Effector memory CD4-positive, alpha-beta T cell (primary cell): ENCODE measurements around the gene CHRND.

ENCODE experiments used
- DNase-seq, 3 donors: peaks; one replicate each; pipeline ENCODE4 v3.0.0-alpha.2; 2020
- H3K27ac ChIP-seq: 2 replicates; pipeline ENCODE4 v1.7.0; 2013; ENCODE audit warnings: mild to moderate bottlenecking, low read length, moderate library complexity; ENCODE audit not compliant: insufficient read depth, poor library complexity, severe bottlenecking
- H3K27me3 ChIP-seq: replicated peaks from 2 replicates; pipeline ENCODE4 v1.7.0; 2013; ENCODE audit warnings: mild to moderate bottlenecking, low read length; ENCODE audit not compliant: insufficient read depth, control insufficient read depth, poor library complexity, severe bottlenecking
- H3K36me3 ChIP-seq: 2 replicates; pipeline ENCODE4 v1.7.0; 2013; ENCODE audit warnings: mild to moderate bottlenecking, low read length, moderate library complexity; ENCODE audit not compliant: control insufficient read depth, insufficient read depth
- H3K4me1 ChIP-seq: 2 replicates; pipeline ENCODE4 v1.7.0; 2013; ENCODE audit warnings: low read length, mild to moderate bottlenecking; ENCODE audit not compliant: control insufficient read depth, insufficient read depth, poor library complexity, severe bottlenecking
- H3K4me3 ChIP-seq: 2 replicates; pipeline ENCODE4 v1.7.0; 2013; ENCODE audit warnings: low read length, low read depth, mild to moderate bottlenecking; ENCODE audit not compliant: insufficient read depth, poor library complexity, severe bottlenecking
- H3K9me3 ChIP-seq: 2 replicates; pipeline ENCODE4 v1.7.0; 2013; ENCODE audit warnings: mild to moderate bottlenecking, low read length, moderate library complexity; ENCODE audit not compliant: control insufficient read depth
- total RNA-seq, 3 donors: gene quantifications; one replicate each; lab custom pipeline; 2026; lab: John Stamatoyannopoulos, UW

CHRND gene
- total RNA-seq: 0 reads per million in 3 donors

GRCh38 chr2:232525791-232526371, at the start of gene CHRND:
TSS of gene CHRND (plus strand) at chr2:232526160. CDS start at chr2:232526216, 56 bp downstream.
- no peak for DNase-seq
- no peak within 1 kb of the TSS for H3K27ac ChIP-seq
- no peaks in the 10 kb centered on the region for H3K9me3 ChIP-seq
- H3K27me3 ChIP-seq: peaks cover 40% of the 10 kb centered on the region
- H3K36me3 ChIP-seq: no peaks in the 10 kb centered on the region
- H3K4me1 ChIP-seq: peaks cover 27% of the 10 kb centered on the region
- no peak within 1 kb of the TSS for H3K4me3 ChIP-seq

GRCh38 chr2:232476791-232477190, 49.2 kb upstream of the CHRND start:
- H3K27me3 ChIP-seq: peaks cover 3% of the 10 kb centered on the region
- H3K36me3 ChIP-seq: no peaks in the 10 kb centered on the region
- H3K4me1 ChIP-seq: no peaks in the 10 kb centered on the region
- H3K27ac ChIP-seq: no peak overlapping the region
- H3K4me3 ChIP-seq: no peak overlapping the region
- H3K9me3 ChIP-seq: no peaks in the 10 kb centered on the region
- DNase-seq: no peak

GRCh38 chr2:232477751-232478510, 48.0 kb upstream of the CHRND start:
- no peak for DNase-seq
- H3K27ac ChIP-seq: no peak overlapping the region
- H3K4me1 ChIP-seq: no peaks in the 10 kb centered on the region
- H3K9me3 ChIP-seq: no peaks in the 10 kb centered on the region
- H3K36me3 ChIP-seq: no peaks in the 10 kb centered on the region
- no peak overlapping the region for H3K4me3 ChIP-seq
- H3K27me3 ChIP-seq: peaks cover 3% of the 10 kb centered on the region

GRCh38 chr2:232478571-232479340, 47.2 kb upstream of the CHRND start:
- Histone ChIP-seq H3K27ac (no peak overlapping the region), H3K27me3 (peaks cover 3% of the 10 kb centered on the region), H3K36me3 (no peaks in the 10 kb centered on the region), H3K4me1 (no peaks in the 10 kb centered on the region), H3K4me3 (no peak overlapping the region), H3K9me3 (no peaks in the 10 kb centered on the region)
- DNase-seq: no peak

GRCh38 chr2:232479341-232480200, 46.4 kb upstream of the CHRND start:
- H3K27me3 ChIP-seq: peaks cover 1% of the 10 kb centered on the region
- H3K4me1 ChIP-seq: no peaks in the 10 kb centered on the region
- H3K9me3 ChIP-seq: no peaks in the 10 kb centered on the region
- no peak overlapping the region for H3K27ac ChIP-seq
- no peaks in the 10 kb centered on the region for H3K36me3 ChIP-seq
- no peak for DNase-seq
- no peak overlapping the region for H3K4me3 ChIP-seq

- Histone ChIP-seq H3K36me3 (no peaks in the 10 kb centered on the region), H3K4me3 (no peak overlapping the region), H3K4me1 (peaks cover 2% of the 10 kb centered on the region), H3K27ac (no peak overlapping the region), H3K27me3 (no peaks in the 10 kb centered on the region), H3K9me3 (no peaks in the 10 kb centered on the region)
- DNase-seq: no peak
These were observed 45.5 kb upstream of the CHRND start for GRCh38 chr2:232480201-232481190.

- Histone ChIP-seq H3K36me3 (no peaks in the 10 kb centered on the region), H3K9me3 (no peaks in the 10 kb centered on the region), H3K4me3 (no peak overlapping the region), H3K4me1 (peaks cover 5% of the 10 kb centered on the region), H3K27ac (no peak overlapping the region), H3K27me3 (no peaks in the 10 kb centered on the region)
- no peak for DNase-seq
These were observed 44.4 kb upstream of the CHRND start for GRCh38 chr2:232481322-232482140.

- Histone ChIP-seq H3K27me3 (no peaks in the 10 kb centered on the region), H3K9me3 (no peaks in the 10 kb centered on the region)
- DNase-seq: no peak
These were observed 43.4 kb upstream of the CHRND start for GRCh38 chr2:232482301-232483238.

More at GRCh38 chr2:232482301-232483238, 43.4 kb upstream of the CHRND start:
- Histone ChIP-seq H3K36me3 (no peaks in the 10 kb centered on the region), H3K4me1 (peaks cover 8% of the 10 kb centered on the region), H3K27ac (no peak overlapping the region), H3K4me3 (no peak overlapping the region)
